ENCODE data around the gene NEDD8. TPM values are rescaled to one million over a fixed set of nuclear protein-coding genes. Genes with fewer than 3 reads are reported as not detected.

Gene NEDD8
- total and polyA plus RNA-seq, 2 donors (not counting 1 experiment from before 2014, with no cell fraction given): 145 to 441 TPM

DNA sequence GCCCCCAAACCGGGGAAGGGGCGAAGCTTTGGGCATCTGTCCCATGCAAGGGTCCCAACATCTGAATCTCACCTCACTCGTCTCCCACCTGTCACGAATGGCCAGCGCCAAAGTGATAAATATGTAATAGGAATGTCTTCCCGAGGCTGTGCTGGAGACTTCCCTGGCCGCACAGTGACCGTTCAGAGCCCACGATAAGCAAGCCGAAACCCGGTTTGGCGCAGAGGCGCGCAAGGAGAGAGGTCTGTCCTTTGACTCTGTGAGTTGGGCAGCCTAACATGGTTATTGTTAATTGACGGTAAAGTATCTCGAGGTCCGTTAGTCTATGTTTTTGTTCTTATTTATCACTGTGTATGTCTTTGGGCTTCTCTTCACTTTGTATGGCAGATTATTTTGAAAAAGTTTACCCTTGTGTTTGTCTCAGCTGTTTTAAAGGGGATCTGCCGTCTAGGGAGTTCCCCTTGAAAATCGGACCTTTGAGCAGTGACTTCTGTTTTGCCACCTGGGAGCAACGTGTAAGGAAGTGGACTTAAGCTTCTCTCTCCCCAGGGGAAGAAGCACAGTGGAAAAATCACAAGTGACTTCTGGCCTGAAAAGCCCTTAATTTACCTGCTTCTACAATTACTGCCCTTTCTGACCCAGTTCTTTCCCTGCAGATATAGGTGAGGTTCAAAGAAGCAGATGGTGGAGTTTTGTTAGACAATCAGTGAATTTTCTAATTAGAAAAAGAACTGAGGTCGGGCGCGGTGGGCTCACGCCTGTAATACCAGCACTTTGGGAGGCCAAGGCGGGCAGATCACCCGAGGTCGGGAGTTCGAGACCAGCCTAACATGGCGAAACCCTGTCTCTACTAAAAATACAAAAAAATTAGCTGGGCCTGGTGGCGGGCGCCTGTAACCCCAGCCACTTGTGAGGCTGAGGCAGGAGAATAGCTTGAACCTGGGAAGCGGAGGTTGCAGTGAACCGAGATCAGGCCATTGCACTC lies 35.8 kb downstream of the NEDD8 start:
- H3K4me3 ChIP-seq (replicated peaks in 1 of 4; ENCODE audit: control extremely low read depth in 1 of 4, insufficient read depth in 1 of 4, low read depth in 3 of 4, low read length in 4 of 4): peak overlapping the region; percentile 73 to 93 (median 81)
- peak; percentile 20 to 27 for DNase-seq (ENCODE audit: low read depth in 2 of 2)
- H3K27me3 ChIP-seq (ENCODE audit: control insufficient read depth, insufficient read depth, low read length): no peaks in the 10 kb centered on the region
- H2AFZ ChIP-seq (ENCODE audit: low read length): peak overlapping the region; percentile 15
- peaks cover 29% of the 10 kb centered on the region for H3K79me2 ChIP-seq (ENCODE audit: control insufficient read depth, insufficient read depth, low read length)
- H3K4me1 ChIP-seq (ENCODE audit: control insufficient read depth, extremely low read depth, insufficient read depth, low read length): no peaks in the 10 kb centered on the region
- TF ChIP-seq, protein P1, sequence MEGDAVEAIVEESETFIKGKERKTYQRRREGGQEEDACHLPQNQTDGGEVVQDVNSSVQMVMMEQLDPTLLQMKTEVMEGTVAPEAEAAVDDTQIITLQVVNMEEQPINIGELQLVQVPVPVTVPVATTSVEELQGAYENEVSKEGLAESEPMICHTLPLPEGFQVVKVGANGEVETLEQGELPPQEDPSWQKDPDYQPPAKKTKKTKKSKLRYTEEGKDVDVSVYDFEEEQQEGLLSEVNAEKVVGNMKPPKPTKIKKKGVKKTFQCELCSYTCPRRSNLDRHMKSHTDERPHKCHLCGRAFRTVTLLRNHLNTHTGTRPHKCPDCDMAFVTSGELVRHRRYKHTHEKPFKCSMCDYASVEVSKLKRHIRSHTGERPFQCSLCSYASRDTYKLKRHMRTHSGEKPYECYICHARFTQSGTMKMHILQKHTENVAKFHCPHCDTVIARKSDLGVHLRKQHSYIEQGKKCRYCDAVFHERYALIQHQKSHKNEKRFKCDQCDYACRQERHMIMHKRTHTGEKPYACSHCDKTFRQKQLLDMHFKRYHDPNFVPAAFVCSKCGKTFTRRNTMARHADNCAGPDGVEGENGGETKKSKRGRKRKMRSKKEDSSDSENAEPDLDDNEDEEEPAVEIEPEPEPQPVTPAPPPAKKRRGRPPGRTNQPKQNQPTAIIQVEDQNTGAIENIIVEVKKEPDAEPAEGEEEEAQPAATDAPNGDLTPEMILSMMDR (conservative IDR thresholded peaks at IDR 0.05 in 1 of 2, IDR thresholded peaks at IDR 0.05 in 1 of 2; ENCODE audit: low read depth in 1 of 2, low read length in 2 of 2): no peak
- no peak for TF ChIP-seq EZH2 (IDR thresholded peaks at IDR 0.05; ENCODE audit: low read length, missing control alignments)
- peak overlapping the region; percentile 99 for H3K9ac ChIP-seq (ENCODE audit: insufficient read depth, low read length)
- H3K4me2 ChIP-seq (ENCODE audit: extremely low read depth, insufficient read depth, low read length): peak overlapping the region; percentile 81
- H3K9me3 ChIP-seq (ENCODE audit: control insufficient read depth, insufficient read depth, low read depth, low read length): no peaks in the 10 kb centered on the region
- H3K36me3 ChIP-seq (ENCODE audit: control insufficient read depth, insufficient read depth, low read length): peaks cover 9% of the 10 kb centered on the region
- no peaks in the 10 kb centered on the region for H4K20me1 ChIP-seq (ENCODE audit: control insufficient read depth, extremely low read depth, insufficient read depth, low read length)
- H3K27ac ChIP-seq (ENCODE audit: insufficient read depth, low read length): peak overlapping the region; percentile 98

DNA sequence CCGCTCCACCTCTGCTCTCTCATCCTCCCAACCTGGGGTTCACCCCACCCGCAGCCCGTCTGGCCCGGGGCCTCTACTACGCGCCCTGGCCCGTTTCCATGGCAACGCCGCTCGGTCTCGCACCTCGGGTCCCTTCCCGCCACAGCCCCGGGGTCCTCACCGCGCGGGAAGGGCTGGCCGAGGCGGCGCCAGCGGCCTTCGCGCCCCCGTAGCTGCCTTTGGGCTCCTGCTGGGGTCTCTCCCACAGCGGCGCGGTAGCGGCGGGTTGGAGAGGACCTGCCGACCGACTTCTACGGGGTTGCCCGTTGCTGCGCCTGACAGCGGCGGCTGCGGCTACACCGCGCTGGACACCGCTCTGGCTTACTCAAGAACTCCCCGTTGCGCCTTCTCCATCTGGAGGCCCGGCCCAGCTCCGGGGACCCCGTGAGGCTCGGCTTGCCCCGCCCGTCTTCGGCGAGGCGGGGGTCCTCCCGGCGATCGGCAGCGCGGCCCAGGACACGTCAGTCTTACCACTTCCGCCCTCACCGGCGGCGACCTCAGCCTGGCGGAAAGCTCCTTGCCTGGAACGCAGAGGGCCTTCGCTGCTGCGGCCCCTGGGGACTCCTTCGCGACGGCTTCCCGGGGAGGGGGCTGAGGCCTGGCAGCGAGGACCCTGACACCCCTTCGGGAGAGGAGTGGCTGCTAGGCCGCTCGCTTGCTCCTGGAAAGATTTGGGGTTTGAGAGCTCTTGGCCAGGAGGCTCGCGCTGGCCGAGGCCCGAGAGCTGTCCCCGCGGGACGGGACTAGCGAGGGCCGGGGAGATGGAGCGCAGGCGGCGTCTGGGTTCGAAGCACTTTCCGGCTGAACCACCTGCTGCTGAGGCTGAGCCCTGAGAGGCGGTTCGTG lies 36.7 kb downstream of the NEDD8 start, which contains the start of gene TM9SF1:
TSS of gene TM9SF1 (minus strand) at position 256 of the 885 bp plus-strand sequence. CDS start 422 bp downstream, outside the sequence.
- Histone ChIP-seq H3K9ac (ENCODE audit: insufficient read depth, low read length) (peak within 1 kb of the TSS; percentile 99), H4K20me1 (ENCODE audit: control insufficient read depth, extremely low read depth, insufficient read depth, low read length) (no peaks in the 10 kb centered on the region), H3K9me3 (ENCODE audit: control insufficient read depth, insufficient read depth, low read depth, low read length) (no peaks in the 10 kb centered on the region), H3K4me3 (replicated peaks in 1 of 4; ENCODE audit: control extremely low read depth in 1 of 4, insufficient read depth in 1 of 4, low read depth in 3 of 4, low read length in 4 of 4) (peak within 1 kb of the TSS; percentile 73 to 93 (median 81)), H2AFZ (ENCODE audit: low read length) (peak within 1 kb of the TSS; percentile 80), H3K79me2 (ENCODE audit: control insufficient read depth, insufficient read depth, low read length) (peaks cover 29% of the 10 kb centered on the region), H3K36me3 (ENCODE audit: control insufficient read depth, insufficient read depth, low read length) (peaks cover 11% of the 10 kb centered on the region), H3K27me3 (ENCODE audit: control insufficient read depth, insufficient read depth, low read length) (no peaks in the 10 kb centered on the region), H3K4me2 (ENCODE audit: extremely low read depth, insufficient read depth, low read length) (peak within 1 kb of the TSS; percentile 81), H3K27ac (ENCODE audit: insufficient read depth, low read length) (peak within 1 kb of the TSS; percentile 98), H3K4me1 (ENCODE audit: control insufficient read depth, extremely low read depth, insufficient read depth, low read length) (no peaks in the 10 kb centered on the region)
- TF ChIP-seq EZH2 (IDR thresholded peaks at IDR 0.05; ENCODE audit: low read length, missing control alignments): no peak
- TF ChIP-seq, protein P1 (conservative IDR thresholded peaks at IDR 0.05 in 1 of 2, IDR thresholded peaks at IDR 0.05 in 1 of 2; ENCODE audit: low read depth in 1 of 2, low read length in 2 of 2): no peak
- peak; percentile 89 for DNase-seq (ENCODE audit: low read depth in 2 of 2)

DNA sequence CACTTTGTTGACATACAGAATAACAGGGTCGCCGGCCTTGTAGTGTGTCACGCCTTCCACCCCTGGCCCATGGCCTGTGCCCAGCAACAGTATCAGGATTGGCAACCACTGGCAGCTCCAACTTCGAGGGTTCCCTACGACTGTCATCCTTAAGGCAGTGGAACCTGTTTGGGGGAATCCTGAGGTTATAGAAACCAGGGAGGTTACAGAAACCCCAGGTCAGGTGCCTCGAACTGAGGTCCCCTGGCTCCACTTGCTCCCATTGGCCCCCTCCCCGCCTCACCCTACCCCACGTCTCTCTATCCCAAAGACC lies 37.3 kb downstream of the NEDD8 start:
- H3K9me3 ChIP-seq (ENCODE audit: control insufficient read depth, insufficient read depth, low read depth, low read length): no peaks in the 10 kb centered on the region
- no peaks in the 10 kb centered on the region for H3K4me1 ChIP-seq (ENCODE audit: control insufficient read depth, extremely low read depth, insufficient read depth, low read length)
- peaks cover 15% of the 10 kb centered on the region for H3K36me3 ChIP-seq (ENCODE audit: control insufficient read depth, insufficient read depth, low read length)
- H2AFZ ChIP-seq (ENCODE audit: low read length): no peak overlapping the region
- no peak for TF ChIP-seq EZH2 (IDR thresholded peaks at IDR 0.05; ENCODE audit: low read length, missing control alignments)
- peak overlapping the region; percentile 99 for H3K9ac ChIP-seq (ENCODE audit: insufficient read depth, low read length)
- peak overlapping the region; percentile 98 for H3K27ac ChIP-seq (ENCODE audit: insufficient read depth, low read length)
- peak overlapping the region; percentile 74 for H3K4me2 ChIP-seq (ENCODE audit: extremely low read depth, insufficient read depth, low read length)
- H3K27me3 ChIP-seq (ENCODE audit: control insufficient read depth, insufficient read depth, low read length): no peaks in the 10 kb centered on the region
- peak overlapping the region; percentile 73 to 93 (median 81) for H3K4me3 ChIP-seq (replicated peaks in 1 of 4; ENCODE audit: control extremely low read depth in 1 of 4, insufficient read depth in 1 of 4, low read depth in 3 of 4, low read length in 4 of 4)
- H4K20me1 ChIP-seq (ENCODE audit: control insufficient read depth, extremely low read depth, insufficient read depth, low read length): no peaks in the 10 kb centered on the region
- no peak for DNase-seq (ENCODE audit: low read depth in 2 of 2)
- H3K79me2 ChIP-seq (ENCODE audit: control insufficient read depth, insufficient read depth, low read length): peaks cover 29% of the 10 kb centered on the region

All from fibroblast of lung (primary cell).